Prostate gland (tissue), 2 donors: Measurements from ENCODE around the gene MFSD12.

Source experiments
- CTCF ChIP-seq, 4 experiments: fragments of 200-600 bp in 2 of 4; fragments of 450-650 bp in 2 of 4; sonication (generic) in 2 of 4; IDR thresholded peaks; 1 replicate in 3 of 4; 2 replicates in 1 of 4; pipeline ENCODE4 v1.5.1; 2016 to 2019; ENCODE audit warnings: antibody characterized with exemption in 4 of 4, mild to moderate bottlenecking in 2 of 4, moderate library complexity in 2 of 4
- POLR2A ChIP-seq: fragments of 450-650 bp; IDR thresholded peaks from one replicate; pipeline ENCODE4 v1.6.1; 2016; ENCODE audit warnings: antibody characterized with exemption, mild to moderate bottlenecking

GRCh38 chr19:3549816-3550215 lies 7.6 kb downstream of the MFSD12 start:
- TF ChIP-seq CTCF (IDR thresholded peaks at IDR 0.05) (no peak), POLR2A (no peak)
